ENCODE measurements around the gene GPR151.

- TF ChIP-seq CTCF (IDR thresholded peaks at IDR 0.05 in 8 of 11, conservative IDR thresholded peaks at IDR 0.05 in 3 of 11): no peak
- no peak for TF ChIP-seq POLR2A (IDR thresholded peaks at IDR 0.05)
Measured at GRCh38 chr5:146514575-146514974, 1.4 kb downstream of the GPR151 start.

All from spleen (tissue), 7 donors.